Stimulated activated naive CD8-positive, alpha-beta T cell treated with anti-CD3 and anti-CD28 coated beads, Interleukin-15, Interleukin-2, amounts not matched to agents 100 U/mL and 50 U/mL, for 24 hours (primary cell): ENCODE measurements around the gene RASA4B.
A peak's percentile ranks its signal among the peaks of the same experiment; 100 is the strongest.
"Not testable (repeated sequence)": the region's sequence is repeated elsewhere in the genome, so short reads cannot be mapped to it uniquely, and the experiment has no call there.

Experiments used
- ATAC-seq: fragments of 150-1000 bp; cut with Tn5 transposase; one replicate; pipeline ENCODE4 v1.10.0; 2021
- DNase-seq: peaks from one replicate; pipeline ENCODE4 v3.0.0; 2021

The RASA4B gene

DNA sequence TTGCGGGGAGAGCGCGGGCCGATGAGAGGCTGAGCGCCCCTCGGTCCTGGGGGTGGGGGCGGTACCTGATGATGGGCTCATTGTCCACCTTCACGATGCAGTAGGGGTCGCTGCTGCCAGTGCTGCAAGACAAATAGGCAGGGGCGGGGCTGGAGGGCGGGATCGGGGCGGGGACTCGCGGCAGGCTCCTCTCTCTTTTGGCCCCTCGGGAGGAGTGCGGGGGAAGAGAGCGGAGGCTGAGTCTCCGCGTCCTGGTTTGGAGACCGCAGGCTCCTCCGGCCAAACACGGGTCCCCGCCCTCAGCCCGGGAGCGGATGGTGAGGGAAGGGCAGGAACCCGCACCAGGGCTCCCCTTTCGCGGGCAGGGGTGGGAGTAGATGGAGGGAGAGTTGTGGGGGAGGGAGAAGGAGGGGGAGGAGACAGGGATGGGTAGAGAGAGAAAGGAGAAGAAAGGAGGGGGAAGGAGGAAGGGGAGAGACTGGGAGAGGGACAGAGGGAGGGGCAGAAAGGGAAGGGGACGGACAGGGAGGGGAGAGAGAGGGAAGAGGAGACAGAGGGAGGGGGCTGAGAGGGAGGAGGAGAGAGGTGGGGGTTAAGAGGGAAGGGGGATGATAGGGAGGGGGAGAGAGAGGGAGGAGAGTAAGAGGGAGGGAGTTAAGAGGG is 5.6 kb downstream of the RASA4B start:
- not testable (repeated sequence) for DNase-seq
- peak; percentile 59 for ATAC-seq

DNA sequence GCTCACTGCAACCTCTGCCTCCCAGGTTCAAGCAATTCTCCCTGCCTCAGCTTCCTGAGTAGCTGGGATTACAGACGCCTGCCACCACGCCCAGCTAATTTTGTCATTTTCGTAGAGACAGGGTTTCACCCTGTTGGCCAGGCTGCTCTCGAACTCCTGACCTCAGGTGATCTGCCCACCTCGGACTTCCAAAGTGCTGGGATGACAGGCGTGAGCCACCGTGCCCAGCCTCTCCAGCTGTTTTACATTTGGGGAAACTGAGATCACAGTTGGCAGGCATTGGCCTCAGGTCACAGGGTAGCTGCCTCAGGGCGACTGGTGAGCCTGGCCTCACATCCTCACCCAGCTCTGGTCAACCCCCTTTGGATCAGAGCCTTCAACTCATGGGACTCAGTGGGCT is 7.0 kb downstream of the RASA4B start:
- not testable (repeated sequence) for ATAC-seq

DNA sequence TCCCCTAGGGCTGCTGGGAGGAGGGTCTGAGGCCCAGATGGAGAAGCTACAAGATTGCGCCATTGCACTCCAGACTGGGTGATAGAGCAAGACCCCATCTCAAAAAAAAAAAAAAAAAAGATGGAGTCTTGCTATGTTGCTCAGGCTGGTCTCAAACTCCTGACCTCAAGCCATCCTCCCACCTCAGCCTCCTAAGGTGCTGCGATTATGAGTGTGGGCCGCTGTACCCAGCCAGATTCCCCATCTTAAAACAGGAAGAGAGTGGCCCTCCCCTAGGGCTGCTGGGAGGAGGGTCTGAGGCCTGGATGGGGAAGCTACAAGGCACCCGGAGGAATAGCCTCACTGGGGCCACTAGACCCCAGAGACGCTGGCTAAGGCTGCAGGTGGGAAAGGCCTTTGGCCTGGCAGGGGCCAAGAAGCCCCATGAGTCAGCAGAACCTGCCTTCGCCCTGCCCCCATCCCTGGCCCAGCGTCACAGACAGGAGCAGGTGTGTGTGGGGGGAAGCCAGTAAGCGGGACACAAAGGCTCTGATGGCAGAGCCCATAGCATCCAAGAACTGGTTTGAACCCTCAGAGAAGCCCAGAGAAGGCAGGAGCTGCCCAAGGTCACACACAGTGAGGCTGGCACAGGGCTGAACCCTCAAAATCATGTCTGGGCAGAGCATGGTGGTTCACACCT is 10.0 kb downstream of the RASA4B start:
- ATAC-seq, DNase-seq: not testable (repeated sequence)

More for the DNA sequence above, 7.0 kb downstream of the RASA4B start:
- not testable (repeated sequence) for DNase-seq

DNA sequence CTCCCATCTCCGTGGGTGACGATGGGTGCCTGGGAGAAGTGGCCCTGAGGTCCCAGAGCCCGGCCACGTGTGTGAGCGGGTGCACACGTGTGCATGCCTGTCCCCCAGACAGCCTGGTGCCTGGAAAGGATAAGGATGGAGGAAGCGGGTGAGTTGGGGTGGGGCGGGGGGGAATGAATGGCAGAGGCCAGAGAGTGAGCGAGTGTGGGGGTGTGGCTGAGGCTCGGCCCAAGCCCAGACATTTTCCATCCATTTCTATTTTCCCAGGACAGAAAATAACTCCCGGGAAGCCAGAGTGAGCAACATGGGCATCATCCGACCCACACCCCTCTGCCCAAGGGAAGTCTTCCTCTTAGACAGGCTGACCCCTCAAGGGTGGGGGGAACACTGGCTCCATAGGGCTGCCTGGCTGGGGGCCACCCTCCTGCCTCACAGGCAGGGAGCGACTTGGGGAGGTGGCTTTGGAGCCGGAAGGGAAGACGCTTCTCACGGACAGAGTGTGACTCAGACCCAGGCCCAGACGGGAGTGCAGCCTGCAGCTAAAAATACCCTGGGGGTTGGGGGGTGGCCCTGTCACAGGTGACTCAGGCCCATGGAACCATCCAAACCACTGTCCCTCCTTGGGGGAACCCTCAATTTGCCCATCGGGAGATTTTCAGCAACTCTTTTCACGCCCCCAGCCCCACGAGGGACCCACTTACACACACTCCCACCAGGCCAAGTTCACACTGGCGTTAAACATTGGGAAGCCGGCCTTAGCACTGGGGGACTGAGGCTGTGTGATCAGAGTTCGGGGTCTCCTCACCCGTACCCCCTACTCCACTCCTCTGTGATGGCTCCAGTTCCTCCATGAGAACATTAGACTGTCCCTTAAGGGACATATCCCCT is 12.0 kb downstream of the RASA4B start:
- ATAC-seq, DNase-seq: not testable (repeated sequence)

DNA sequence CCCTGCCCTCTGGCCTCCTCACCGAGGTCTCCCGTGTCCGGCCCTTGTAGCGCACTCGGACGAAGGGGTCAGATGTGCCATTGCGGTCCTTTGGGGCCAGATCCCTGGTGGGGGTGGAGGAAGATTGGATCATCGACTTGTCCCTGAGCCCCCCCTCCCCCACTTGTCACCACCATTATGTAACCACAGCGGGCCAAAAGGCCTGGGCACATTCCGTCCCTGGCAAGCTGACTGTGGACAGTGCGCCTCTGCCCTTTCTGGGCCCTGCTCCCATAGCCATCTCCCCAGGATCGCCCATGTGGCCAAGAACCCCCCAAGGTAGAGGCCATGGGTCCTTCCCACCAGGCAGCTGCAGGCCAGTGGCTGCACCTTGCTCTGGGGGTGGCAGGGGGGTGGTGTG is 14.4 kb downstream of the RASA4B start:
- not testable (repeated sequence) for DNase-seq, ATAC-seq

DNA sequence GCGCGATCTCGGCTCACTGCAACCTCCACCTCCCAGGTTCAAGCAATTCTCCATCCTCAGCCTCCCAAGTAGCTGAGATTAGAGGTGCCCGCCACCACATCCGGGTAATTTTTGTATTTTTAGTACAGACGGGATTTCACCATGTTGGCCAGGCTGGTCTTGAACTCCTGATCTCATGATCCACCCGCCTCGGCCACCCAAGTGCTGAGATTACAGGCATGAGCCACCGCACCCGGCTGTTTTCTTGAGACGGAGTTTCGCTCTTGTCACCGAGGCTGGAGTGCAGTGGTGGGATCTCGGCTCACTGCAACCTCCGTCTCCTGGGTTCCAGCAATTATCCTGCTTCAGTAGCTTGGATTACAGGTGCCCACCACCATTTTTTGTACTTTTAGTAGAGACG is 19.3 kb downstream of the RASA4B start:
- not testable (repeated sequence) for ATAC-seq, DNase-seq

DNA sequence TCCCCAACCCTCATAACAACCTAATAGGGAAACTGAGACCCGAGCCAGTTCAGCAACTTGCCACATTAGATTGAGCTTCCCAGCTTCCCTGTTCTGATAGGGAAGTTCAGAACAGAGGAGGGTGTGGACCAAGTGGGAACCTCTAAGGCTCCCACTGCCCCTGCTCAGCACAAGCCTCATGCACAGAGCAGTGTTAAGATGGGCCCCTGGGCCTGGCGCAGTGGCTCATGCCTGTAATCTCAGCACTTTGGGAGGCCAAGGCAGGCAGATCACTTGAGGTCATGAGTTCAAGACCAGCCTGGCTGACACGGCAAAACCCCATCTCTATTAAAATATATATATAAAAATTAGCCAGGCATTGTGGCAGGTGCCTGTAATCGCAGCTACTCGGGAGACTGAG is 20.3 kb downstream of the RASA4B start:
- DNase-seq, ATAC-seq: not testable (repeated sequence)

DNA sequence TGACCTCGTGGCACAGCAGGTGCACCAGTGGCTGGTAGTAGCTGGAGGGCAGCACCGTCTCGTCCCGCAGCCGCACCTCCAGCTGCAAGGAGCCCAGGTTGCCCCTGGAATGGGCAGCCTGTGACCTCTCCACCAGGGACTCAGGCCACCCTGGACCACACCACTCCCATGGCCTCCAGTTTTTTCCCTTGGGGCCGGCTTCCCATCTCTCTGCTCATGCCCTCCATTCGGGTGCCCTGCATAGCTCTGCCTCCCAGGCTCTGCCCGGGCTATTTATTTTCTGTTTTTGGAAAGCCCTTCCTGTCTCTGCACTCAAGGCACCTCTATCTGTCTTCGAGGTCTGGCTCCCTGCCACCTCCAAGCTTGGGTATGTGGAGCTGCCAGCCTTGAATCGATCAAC is 20.7 kb downstream of the RASA4B start:
- DNase-seq, ATAC-seq: not testable (repeated sequence)

DNA sequence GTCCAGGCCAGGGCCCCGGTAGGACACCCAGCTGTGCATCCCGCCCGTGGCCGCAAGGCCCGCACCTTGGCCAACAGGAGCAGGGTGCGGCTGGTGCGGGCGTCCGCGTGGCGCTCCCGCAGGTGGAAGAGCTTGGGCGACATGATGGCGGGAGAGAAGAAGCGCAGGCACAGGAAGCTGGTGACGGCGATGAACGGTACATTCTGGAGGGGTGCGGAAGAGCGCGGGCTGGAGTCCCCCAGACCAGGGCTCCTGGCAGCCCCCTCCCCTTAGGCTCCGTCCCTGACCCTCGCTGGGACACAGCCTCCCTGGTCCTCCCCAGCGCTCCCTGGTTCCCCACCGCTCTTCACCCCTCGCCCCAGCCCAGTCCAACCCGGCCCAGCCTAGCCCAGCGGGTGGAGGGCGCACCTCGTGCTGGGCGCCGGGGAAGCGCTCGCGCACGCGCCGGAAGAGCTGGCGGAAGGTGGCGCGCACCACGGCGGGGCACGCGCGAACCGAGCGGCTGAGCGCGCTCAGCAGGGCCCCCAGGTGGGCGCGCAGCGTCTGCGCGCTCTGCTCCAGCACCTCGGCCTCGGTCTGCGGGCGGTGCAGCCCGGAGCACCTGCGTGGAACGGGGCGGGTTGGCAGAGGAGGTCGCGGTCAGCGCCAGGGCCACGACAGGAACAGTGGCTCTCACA is 23.0 kb downstream of the RASA4B start:
- peak; percentile 77 for ATAC-seq
- not testable (repeated sequence) for DNase-seq

DNA sequence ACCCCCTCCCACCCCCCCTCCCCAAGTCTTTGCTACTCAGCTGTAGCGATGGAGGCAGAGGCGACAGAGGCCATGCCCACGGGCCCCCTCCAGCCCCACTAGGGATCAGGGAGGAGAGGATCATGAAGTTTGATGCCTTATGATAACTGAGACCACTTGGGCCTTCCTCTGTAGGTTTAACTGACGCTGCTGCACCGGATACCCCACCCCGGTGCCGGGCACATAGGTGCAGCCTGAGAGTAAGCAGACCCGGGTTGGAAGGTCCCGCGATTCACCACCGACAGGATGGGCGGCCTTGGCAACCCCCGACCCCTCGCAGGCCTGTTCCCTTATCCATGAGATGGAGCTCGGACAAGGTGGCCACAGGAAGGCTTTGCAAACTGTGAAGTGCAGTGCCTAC is 23.6 kb downstream of the RASA4B start:
- ATAC-seq, DNase-seq: not testable (repeated sequence)

DNA sequence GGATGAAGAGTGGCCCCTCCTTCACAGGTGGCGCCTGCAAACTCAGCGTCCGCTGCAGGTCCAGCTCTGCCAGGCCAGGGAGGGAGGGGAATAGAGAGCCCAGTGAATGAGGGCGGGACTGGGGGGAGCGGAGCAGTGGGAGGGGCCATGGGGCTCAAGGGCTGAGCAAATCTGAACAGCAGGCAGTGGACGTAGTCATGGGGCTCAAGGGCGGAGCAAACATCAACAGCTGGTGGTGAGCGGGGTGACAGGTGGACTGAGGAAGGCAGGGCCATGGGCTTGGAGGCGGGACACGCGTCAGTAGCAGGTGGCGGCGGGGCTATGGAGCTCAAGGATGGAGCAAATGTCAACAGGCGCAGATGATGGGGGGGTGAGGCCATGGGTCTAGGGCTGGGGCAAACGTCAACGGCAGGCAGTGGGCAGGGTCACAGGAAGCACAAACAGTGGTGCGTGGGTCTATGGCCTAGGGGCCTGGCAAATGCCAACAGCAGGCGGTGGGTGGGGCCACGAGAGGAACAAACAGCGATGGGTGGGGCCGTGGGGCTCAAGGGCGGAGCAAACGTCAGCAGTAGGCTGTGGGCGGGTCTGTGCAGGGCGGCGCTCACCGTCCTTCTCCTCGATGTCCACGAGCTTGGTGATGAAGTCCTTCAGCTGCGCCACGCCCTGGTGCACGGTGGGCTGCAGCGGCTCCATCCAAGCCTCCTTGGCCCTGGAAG is 24.2 kb downstream of the RASA4B start:
- peak; percentile 41 for ATAC-seq
- not testable (repeated sequence) for DNase-seq

DNA sequence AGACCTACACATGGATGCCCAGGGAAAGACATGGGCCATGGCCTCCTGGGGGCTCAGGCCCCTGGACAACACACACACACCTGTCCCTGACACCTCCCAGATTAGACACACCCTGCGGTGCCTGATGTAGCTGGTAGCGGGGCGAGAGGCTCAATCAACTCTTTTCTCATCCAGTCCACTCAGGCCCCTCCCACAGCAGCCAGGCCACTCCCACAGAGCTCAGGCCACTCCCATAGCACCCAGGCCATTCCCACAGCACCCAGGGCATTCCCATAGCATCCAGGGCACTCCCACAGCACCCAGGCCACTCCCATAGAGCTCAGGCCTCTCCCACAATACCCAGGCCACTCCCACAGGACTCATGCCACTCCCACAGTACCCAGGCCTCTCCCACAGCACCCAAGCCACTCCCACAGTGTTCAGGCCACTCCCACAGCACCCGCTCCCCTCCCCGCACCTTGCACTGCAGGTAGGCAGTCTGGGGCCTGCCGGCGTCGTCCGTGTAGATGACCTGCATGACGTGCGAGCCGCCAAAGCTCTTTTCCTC is 27.0 kb downstream of the RASA4B start:
- DNase-seq (peak; percentile 77), ATAC-seq (peak; percentile 75)

DNA sequence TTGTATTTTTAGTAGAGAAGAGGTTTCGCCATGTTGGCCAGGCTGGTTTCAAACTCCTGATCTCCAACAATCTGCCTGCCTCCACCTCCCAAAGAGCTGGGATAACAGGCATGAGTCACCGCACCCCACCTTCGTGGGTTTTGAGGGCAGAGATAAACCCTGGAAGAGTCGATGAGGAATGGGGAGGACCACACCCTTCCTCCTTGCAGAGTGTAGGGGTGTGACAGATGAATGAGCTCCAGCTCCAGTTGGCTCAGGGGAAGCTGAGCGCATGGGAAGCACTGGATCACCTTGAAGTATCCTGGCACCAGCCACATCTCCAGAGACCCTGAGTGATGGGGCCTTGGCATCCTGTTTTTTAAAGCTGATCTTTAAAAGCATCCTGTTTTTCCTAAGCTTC is 33.3 kb downstream of the RASA4B start:
- DNase-seq, ATAC-seq: not testable (repeated sequence)

DNA sequence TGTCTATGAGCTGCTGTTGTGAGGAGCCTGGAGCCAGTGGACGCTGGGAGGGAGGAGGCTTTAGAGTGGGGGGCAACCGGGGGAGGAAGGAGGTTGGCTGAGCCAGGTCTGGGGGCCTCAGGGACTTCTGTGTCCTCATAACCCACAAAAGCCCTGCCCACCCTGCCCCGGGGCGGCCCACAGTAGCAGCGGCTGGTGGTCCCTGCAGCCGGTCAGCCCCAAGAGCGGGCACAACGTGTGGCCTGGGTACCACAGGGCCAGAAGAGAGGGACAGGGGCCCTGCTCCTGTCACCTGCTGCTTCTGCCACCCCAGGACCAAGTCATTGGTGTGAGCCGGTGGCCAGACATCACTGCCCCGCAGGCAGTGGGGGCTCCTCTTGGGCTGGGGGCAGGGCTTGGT is 35.6 kb downstream of the RASA4B start:
- DNase-seq, ATAC-seq: not testable (repeated sequence)

DNA sequence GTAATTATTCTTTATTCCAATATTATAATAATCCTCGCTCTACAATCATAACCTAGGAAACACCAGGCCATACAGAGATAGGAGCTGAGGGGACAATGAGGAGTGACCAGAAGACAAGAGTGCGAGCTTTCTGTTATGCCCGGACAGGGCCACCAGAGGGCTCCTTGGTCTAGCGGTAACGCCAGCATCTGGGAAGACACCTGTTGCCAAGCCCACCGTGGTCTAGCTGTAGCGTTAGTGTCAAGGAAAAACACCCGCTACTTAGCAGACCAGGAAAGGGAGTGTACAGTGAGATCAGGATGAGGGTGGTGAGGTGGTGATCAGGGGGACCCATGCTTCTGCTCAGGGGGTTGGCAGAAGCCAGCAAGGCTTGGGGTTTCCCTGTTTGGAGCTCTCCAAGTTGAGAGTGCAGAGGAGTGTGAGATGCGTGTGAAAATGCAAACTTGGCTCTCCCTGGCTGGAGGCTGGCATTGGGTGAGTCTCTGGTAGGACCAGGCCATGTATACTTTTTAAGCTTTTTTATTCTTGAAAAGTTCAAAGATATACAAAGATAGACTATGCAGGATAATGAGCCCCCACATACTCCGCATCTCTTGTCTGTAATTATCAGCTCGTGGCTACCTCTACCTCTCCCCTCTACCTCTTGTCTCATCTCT is 37.5 kb downstream of the RASA4B start:
- peak; percentile 55 for DNase-seq
- not testable (repeated sequence) for ATAC-seq

DNA sequence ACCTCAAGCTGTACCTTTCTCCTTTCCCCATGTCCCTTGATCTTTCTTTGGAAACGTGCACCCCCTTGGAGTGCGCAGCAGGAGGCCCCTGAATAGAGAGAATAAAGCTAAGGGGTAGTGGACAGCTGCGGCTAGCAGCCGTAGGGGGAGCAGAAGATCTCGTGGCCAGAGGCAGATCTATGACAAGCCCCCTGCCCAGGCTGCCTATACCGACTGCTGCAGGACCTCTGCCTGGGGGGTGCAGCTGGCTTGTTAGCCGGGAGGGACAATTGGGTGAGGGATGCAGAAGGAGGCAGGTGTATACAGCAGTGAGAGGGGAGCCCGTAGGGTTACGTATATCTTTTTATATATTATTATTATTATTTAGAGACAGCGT is 38.4 kb downstream of the RASA4B start:
- not testable (repeated sequence) for DNase-seq

DNA sequence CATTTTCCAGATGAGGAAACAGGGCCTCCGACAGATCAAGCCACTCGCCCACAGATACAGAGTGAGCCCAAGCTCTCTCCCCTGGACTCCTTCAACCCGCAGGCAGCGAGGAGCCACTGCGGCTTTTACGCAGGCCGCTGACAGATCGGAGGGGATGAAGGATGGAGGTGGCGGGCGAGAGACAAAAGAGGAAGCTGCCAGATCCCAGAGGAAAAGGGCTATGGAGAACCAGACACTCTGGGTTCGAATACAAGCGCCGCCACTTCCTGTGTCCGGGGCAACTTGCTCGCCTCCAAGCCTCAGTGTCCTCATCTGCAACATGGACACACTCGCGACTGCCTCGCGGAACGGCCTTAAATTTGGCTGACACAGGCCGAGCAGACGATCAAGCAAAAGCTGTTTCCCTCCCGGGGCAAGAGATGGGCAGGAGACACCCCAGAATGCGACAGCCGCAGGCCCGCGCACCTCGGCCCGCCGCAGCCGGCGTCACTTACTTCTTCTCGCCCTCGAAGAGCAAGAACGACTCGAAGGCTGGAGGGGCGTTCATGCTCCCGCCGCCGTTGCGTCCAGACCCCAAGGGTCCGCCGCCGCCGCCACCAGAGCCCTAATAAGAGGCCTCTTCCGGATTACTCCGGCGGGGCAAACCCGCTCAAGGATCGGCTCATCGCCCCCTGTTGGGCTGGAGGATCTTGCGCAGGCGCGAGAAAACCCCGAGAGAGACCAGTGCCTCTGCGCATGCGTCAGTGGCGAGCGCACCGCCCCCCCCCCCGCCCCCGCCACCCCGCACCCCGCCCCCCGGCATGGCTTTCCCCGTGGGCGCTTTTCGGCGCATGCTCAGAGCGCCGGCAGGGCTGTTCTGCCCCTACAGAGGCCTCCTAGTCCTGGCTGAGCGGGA is 39.0 kb downstream of the RASA4B start, which contains the start of gene POLR2J:
Gene POLR2J, minus strand, starts transcription at position 609 of the 895 bp plus-strand sequence. Its CDS starts 62 bp downstream, at position 547.
- ATAC-seq (peak; percentile 88), DNase-seq (peak; percentile 86)

More for the DNA sequence above, 38.4 kb downstream of the RASA4B start:
- peak; percentile 21 for ATAC-seq

DNA sequence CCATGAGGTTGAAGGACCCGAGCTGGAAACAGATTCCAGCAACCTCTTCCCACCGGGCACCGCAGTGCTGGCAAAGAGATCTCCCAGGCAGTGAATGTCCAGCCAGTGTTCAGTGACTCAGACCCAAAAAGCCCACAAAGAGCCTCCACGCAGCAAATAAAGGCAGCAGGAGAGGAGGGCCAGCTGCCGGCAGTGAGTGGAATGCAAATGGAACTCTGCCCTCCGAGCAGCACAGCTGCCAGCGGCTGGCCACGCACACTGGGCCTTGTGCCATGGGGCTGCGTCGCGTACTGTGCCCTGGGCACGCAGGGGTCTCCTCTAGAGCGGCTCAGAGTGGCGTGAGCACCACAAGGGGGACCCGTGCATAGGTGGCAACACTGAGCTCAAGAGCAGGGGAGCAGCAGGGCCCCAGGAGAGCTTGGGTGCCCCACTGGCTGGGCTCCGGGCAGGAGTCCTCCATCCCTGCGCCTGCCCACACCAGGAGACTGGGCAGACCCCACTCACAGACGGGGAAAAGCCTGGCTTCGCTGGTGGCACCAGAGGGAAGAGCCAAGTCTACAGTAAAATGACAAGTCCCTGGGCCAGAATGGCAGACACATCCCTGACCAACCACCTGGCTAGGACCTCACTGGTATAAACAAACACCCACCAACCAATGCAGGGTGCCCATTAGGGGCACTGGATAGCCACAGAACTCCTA is 42.7 kb downstream of the RASA4B start:
- DNase-seq, ATAC-seq: not testable (repeated sequence)
